ENCODE measurements around the gene NPAS3. TPM values are rescaled to one million over a fixed set of nuclear protein-coding genes. Genes with fewer than 3 reads are reported as not detected.
A peak's percentile ranks its signal among the peaks of the same experiment; 100 is the strongest.

The NPAS3 gene
- total RNA-seq, 3 donors from 2014 or later, result 0.96 to 4.0 (median 2.0) TPM

DNA sequence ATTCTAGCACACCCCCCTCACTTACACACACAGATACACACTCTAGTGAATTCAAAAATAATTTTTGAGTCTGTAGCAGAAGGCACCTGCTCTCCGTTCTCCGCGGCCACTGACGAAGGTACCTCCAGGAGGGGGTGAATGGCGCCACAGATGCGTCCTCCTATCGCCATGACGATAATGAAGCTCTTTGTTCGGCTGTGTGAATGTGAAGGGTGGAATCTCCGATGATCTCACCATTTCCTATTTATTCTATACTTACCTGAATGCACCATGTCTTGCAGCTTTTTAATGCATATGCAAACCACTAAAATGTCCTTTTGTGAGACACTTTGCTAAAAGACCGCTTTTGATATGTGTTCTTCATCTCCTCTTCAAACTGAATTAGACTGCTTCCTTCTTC, 849.5 kb downstream of the NPAS3 start:
- Histone ChIP-seq H3K27me3 (no peaks in the 10 kb centered on the region), H3K36me3 (no peaks in the 10 kb centered on the region), H3K27ac (no peak overlapping the region), H3K4me1 (peaks cover 0 to 4% of the 10 kb centered on the region in 2 donors), H3K4me3 (no peak overlapping the region), H3K9me3 (no peaks in the 10 kb centered on the region)
- TF ChIP-seq, protein P1, sequence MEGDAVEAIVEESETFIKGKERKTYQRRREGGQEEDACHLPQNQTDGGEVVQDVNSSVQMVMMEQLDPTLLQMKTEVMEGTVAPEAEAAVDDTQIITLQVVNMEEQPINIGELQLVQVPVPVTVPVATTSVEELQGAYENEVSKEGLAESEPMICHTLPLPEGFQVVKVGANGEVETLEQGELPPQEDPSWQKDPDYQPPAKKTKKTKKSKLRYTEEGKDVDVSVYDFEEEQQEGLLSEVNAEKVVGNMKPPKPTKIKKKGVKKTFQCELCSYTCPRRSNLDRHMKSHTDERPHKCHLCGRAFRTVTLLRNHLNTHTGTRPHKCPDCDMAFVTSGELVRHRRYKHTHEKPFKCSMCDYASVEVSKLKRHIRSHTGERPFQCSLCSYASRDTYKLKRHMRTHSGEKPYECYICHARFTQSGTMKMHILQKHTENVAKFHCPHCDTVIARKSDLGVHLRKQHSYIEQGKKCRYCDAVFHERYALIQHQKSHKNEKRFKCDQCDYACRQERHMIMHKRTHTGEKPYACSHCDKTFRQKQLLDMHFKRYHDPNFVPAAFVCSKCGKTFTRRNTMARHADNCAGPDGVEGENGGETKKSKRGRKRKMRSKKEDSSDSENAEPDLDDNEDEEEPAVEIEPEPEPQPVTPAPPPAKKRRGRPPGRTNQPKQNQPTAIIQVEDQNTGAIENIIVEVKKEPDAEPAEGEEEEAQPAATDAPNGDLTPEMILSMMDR (IDR thresholded peaks at IDR 0.05), result no peak
- no peak for TF ChIP-seq POLR2A (IDR thresholded peaks at IDR 0.05)
- no peak for TF ChIP-seq POLR2AphosphoS5 (IDR thresholded peaks at IDR 0.05)
- DNase-seq (ENCODE audit: low spot score in 2 of 2), result no peak
- intact Hi-C loops (cut with DNase I; ENCODE audit: low total_unique reads), result loop anchor here (10.0 kb wide), 1 partner anchor 1213 kb away; no protein-coding TSS in a partner anchor

DNA sequence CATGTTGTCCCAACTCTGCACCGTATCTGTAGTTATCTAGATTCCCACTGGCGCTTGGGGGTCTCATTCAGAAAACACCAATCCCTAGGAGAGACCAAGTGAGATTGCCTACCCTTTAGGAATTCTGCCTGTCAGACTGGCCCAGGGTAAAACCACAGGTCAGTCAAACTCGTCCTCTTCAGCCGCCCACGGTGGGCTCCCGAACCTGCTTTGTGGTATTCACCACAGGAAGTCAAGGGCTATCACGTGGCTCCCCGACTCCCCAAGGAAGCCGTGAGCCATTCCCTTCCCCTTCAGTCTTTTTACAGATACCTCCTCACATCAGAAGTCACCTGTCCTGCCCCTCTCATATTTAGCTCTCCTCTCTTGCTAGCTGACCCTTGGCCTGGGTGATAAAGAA, 852.3 kb downstream of the NPAS3 start:
- Histone ChIP-seq H3K27me3 (no peaks in the 10 kb centered on the region), H3K9me3 (no peaks in the 10 kb centered on the region), H3K4me1 (peaks cover 0 to 5% of the 10 kb centered on the region in 2 donors), H3K4me3 (no peak overlapping the region), H3K36me3 (no peaks in the 10 kb centered on the region), H3K27ac (no peak overlapping the region)
- no peak for TF ChIP-seq POLR2A (IDR thresholded peaks at IDR 0.05)
- no peak for TF ChIP-seq POLR2AphosphoS5 (IDR thresholded peaks at IDR 0.05)
- TF ChIP-seq, protein P1 (IDR thresholded peaks at IDR 0.05), result no peak
- intact Hi-C loops (cut with DNase I; ENCODE audit: low total_unique reads), result no loop called here
- no peak for DNase-seq (ENCODE audit: low spot score in 2 of 2)

DNA sequence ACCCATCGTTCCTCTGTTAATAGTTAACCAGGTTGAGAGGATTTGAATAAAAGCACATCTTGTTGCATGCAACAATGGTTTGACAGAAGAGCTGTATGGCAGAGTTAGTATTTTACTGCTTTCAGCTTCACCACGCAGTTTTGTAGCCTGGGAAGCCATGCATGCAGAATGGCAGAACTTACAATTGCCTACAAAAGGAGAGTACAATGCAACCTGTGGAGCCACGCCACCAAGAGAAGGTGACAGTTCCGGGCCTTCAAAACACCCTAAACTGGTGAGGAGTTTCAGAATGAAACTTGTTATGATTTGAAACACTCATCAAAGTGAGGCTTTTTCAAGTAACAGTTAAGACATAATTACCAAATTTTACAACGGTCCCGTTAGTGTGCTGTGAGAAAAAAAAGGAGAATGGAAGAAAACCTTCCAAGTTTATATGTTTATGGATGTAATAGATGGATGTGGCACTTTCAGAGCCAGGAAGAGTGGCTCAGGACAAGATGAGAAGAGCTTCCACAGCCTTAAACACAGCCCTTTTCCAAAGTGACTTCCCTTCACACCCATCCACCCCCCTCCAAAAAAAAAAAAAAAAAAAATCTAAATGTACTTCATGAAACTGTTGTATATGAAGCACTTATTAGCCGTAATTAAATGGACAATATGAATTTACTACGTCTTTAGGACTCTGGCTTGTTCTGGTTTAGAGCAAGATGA, 853.5 kb downstream of the NPAS3 start:
- intact Hi-C loops (cut with DNase I; ENCODE audit: low total_unique reads), result no loop called here
- Histone ChIP-seq H3K27me3 (no peaks in the 10 kb centered on the region), H3K9me3 (no peaks in the 10 kb centered on the region), H3K4me3 (peak overlapping the region in 1 of 3 donors; percentile 52), H3K27ac (no peak overlapping the region), H3K36me3 (no peaks in the 10 kb centered on the region), H3K4me1 (peaks cover 0 to 5% of the 10 kb centered on the region in 2 donors)
- TF ChIP-seq POLR2AphosphoS5 (IDR thresholded peaks at IDR 0.05) (no peak), POLR2A (IDR thresholded peaks at IDR 0.05) (no peak)
- TF ChIP-seq, protein P1 (IDR thresholded peaks at IDR 0.05), result no peak
- no peak for DNase-seq (ENCODE audit: low spot score in 2 of 2)

DNA sequence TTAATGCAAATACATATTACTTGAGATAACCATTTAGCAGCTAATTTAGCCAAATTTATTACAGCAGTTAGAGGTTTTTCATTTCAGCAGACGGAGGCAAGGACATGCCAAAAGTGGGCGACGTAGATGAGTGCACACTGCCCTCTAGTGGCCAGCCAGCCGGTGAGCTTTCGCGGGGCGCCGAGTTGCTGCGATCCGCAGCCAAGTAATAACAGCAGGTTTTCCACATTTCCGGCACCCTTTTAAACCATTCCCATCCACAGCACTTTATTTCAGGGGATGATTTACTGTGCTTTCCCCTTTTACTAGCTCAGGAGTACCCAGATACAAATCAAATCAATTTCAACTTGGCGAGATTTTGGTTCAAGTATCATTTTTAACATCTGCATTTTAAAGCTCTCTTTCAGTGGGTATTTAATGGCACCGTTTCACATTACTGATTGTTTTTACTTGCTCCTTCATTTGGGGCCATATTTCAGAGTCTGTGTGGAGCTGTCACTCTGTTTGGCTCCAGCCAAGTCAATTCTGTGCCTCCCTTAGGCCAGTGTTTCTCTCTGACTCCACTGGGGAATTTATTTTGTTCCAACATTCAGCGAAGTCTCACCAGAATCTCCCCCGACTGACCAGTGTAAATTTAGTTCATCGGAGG, 854.2 kb downstream of the NPAS3 start:
- H3K27ac ChIP-seq, result no peak overlapping the region
- H3K36me3 ChIP-seq, result no peaks in the 10 kb centered on the region
- intact Hi-C loops (cut with DNase I; ENCODE audit: low total_unique reads), result no loop called here
- TF ChIP-seq, protein P1 (IDR thresholded peaks at IDR 0.05), result peak; percentile 81 to 94 (median 87)
- no peak for TF ChIP-seq POLR2AphosphoS5 (IDR thresholded peaks at IDR 0.05)
- no peaks in the 10 kb centered on the region for H3K27me3 ChIP-seq
- peak; percentile 58 to 81 for DNase-seq (ENCODE audit: low spot score in 2 of 2)
- peak overlapping the region; percentile 20 to 52 (median 22) for H3K4me3 ChIP-seq
- peaks cover 0 to 5% of the 10 kb centered on the region in 2 donors for H3K4me1 ChIP-seq
- H3K9me3 ChIP-seq, result no peaks in the 10 kb centered on the region

Data from breast epithelium (tissue), 4 donors.